GDM1 (cell line): ENCODE data around the gene HOXB7.

Source experiments
- DNase-seq: peaks from one replicate; lab custom pipeline; 2025; lab: John Stamatoyannopoulos, UW

The HOXB7 gene

GRCh38 chr17:48636177-48637018, 25.6 kb upstream of the HOXB7 start:
- peak; percentile 23 for DNase-seq

GRCh38 chr17:48634493-48635208, 23.8 kb upstream of the HOXB7 start:
- no peak for DNase-seq

- no peak for DNase-seq
Measured at GRCh38 chr17:48633266-48633677, 22.5 kb upstream of the HOXB7 start.

- no peak for DNase-seq
Measured at GRCh38 chr17:48632579-48633265, 21.9 kb upstream of the HOXB7 start.

GRCh38 chr17:48631693-48632578, 21.1 kb upstream of the HOXB7 start:
- no peak for DNase-seq

GRCh38 chr17:48630925-48631692, 20.3 kb upstream of the HOXB7 start:
- DNase-seq: no peak

- DNase-seq: no peak
Measured at GRCh38 chr17:48630009-48630924, 19.4 kb upstream of the HOXB7 start.

- no peak for DNase-seq
Measured at GRCh38 chr17:48629411-48629759, 18.6 kb upstream of the HOXB7 start.

GRCh38 chr17:48628649-48629410, 18.0 kb upstream of the HOXB7 start:
- no peak for DNase-seq

- no peak for DNase-seq
Measured at GRCh38 chr17:48627623-48628521, 17.1 kb upstream of the HOXB7 start.

- DNase-seq: no peak
Measured at GRCh38 chr17:48627118-48627597, 16.3 kb upstream of the HOXB7 start.

GRCh38 chr17:48626245-48627117, 15.7 kb upstream of the HOXB7 start, which contains the start of gene HOXB9:
Gene HOXB9, minus strand, starts transcription at chr17:48626358. Its CDS starts 89 bp downstream, at chr17:48626269.
- DNase-seq: no peak

GRCh38 chr17:48625495-48626244, 14.9 kb upstream of the HOXB7 start:
- DNase-seq: no peak

GRCh38 chr17:48624544-48625494, 14.0 kb upstream of the HOXB7 start:
- no peak for DNase-seq

GRCh38 chr17:48624118-48624517, 13.3 kb upstream of the HOXB7 start:
- no peak for DNase-seq
